GM23338 (cell line): Measurements from ENCODE around the gene SMIM12. TPM values are rescaled to one million over a fixed set of nuclear protein-coding genes. Genes with fewer than 3 reads are reported as not detected.

ENCODE experiments used
- ATAC-seq: fragments of 200-7000 bp; cut with Tn5 transposase; 3 replicates; pipeline ENCODE4 v1.9.1; 2020
- DNase-seq: peaks from one replicate; pipeline ENCODE4 v3.0.0-alpha.2; 2015; ENCODE audit warnings: low spot score
- H2AFZ ChIP-seq: fragments of 200-600 bp; sonication (generic); 2 replicates; pipeline ENCODE4 v1.8.0; 2016; ENCODE audit warnings: antibody characterized with exemption, mild to moderate bottlenecking, moderate library complexity
- H3F3A ChIP-seq: fragments of 200-600 bp; sonication (generic); replicated peaks from 2 replicates; pipeline ENCODE4 v1.8.0; 2017; ENCODE audit warnings: antibody characterized with exemption, mixed run types, low read depth
- H3K27ac ChIP-seq: fragments of 200-600 bp; sonication (generic); 2 replicates; pipeline ENCODE4 v1.6.1; 2016; ENCODE audit warnings: low read depth
- H3K27me3 ChIP-seq: fragments of 200-600 bp; sonication (generic); 2 replicates; pipeline ENCODE4 v1.8.0; 2016; ENCODE audit warnings: mild to moderate bottlenecking, mixed run types, moderate library complexity; ENCODE audit not compliant: insufficient read depth
- H3K36me3 ChIP-seq: fragments of 200-600 bp; sonication (generic); 2 replicates; pipeline ENCODE4 v1.8.0; 2016; ENCODE audit warnings: mild to moderate bottlenecking; ENCODE audit not compliant: insufficient read depth
- H3K4me1 ChIP-seq: fragments of 200-600 bp; sonication (generic); 2 replicates; pipeline ENCODE4 v1.8.0; 2016; ENCODE audit warnings: mild to moderate bottlenecking, moderate library complexity; ENCODE audit not compliant: insufficient read depth
- H3K4me2 ChIP-seq: fragments of 200-600 bp; sonication (generic); 2 replicates; pipeline ENCODE4 v1.7.1; 2017; ENCODE audit warnings: mixed run types
- H3K4me3 ChIP-seq: fragments of 200-600 bp; sonication (generic); 2 replicates; pipeline ENCODE4 v1.6.1; 2016; ENCODE audit warnings: mixed run types
- H3K79me2 ChIP-seq: fragments of 200-600 bp; sonication (generic); replicated peaks from 2 replicates; pipeline ENCODE4 v1.8.0; 2017; ENCODE audit warnings: mild to moderate bottlenecking; ENCODE audit not compliant: insufficient read depth
- H3K9me2 ChIP-seq: fragments of 200-600 bp; sonication (generic); 2 replicates; pipeline ENCODE4 v1.8.0; 2017; ENCODE audit not compliant: insufficient read depth
- H4K20me1 ChIP-seq: fragments of 200-600 bp; sonication (generic); replicated peaks from 2 replicates; pipeline ENCODE4 v1.8.0; 2017; ENCODE audit warnings: mild to moderate bottlenecking; ENCODE audit not compliant: insufficient read depth
- H3K27ac Mint-ChIP-seq: 2 replicates; pipeline ENCODE4 v1.8.0; 2020; ENCODE audit warnings: inconsistent platforms, mild to moderate bottlenecking, moderate library complexity, mixed read lengths
- H3K27me3 Mint-ChIP-seq: 3 replicates; pipeline ENCODE4 v1.8.0; 2022; ENCODE audit warnings: low read depth, mild to moderate bottlenecking, moderate library complexity, mixed read lengths, inconsistent platforms; ENCODE audit not compliant: insufficient read depth, poor library complexity
- H3K36me3 Mint-ChIP-seq: 3 replicates; pipeline ENCODE4 v1.8.0; 2021; ENCODE audit warnings: low read depth, mild to moderate bottlenecking, inconsistent platforms, moderate library complexity, mixed read lengths
- H3K4me1 Mint-ChIP-seq: 3 replicates; pipeline ENCODE4 v1.8.0; 2020; ENCODE audit warnings: mild to moderate bottlenecking, inconsistent platforms, mixed read lengths
- H3K4me3 Mint-ChIP-seq: 3 replicates; pipeline ENCODE4 v1.8.0; 2021; ENCODE audit warnings: moderate library complexity, mild to moderate bottlenecking, inconsistent platforms, mixed read lengths
- H3K9me3 Mint-ChIP-seq: 3 replicates; pipeline ENCODE4 v1.8.0; 2020; ENCODE audit warnings: moderate library complexity, mild to moderate bottlenecking, inconsistent platforms, mixed read lengths
- CREB1 ChIP-seq: fragments of 250-450 bp; sonication (Bioruptor Pico); IDR thresholded peaks from 2 replicates; pipeline ENCODE4 v1.5.0; 2020; ENCODE audit warnings: low read depth, mild to moderate bottlenecking, moderate library complexity
- CTCF ChIP-seq, 2 experiments: fragments of 200-600 bp in 1 of 2; sonication (generic) in 1 of 2; conservative IDR thresholded peaks; 2 replicates each; pipeline versions ENCODE4 v1.5.1 to v1.6.1; 2016 to 2017; ENCODE audit warnings: antibody characterized with exemption in 2 of 2, low read depth in 2 of 2, mild to moderate bottlenecking in 2 of 2, moderate library complexity in 1 of 2
- ETS1 ChIP-seq: IDR thresholded peaks from 2 replicates; pipeline ENCODE4 v1.6.1; 2016; ENCODE audit warnings: antibody characterized with exemption
- EZH2 ChIP-seq: fragments of 200-600 bp; sonication (generic); IDR thresholded peaks from one replicate; pipeline ENCODE4 v1.8.0; 2017; ENCODE audit warnings: antibody characterized with exemption, mild to moderate bottlenecking, low read depth; ENCODE audit not compliant: unreplicated experiment
- EZH2phosphoT487 ChIP-seq: fragments of 200-600 bp; sonication (generic); IDR thresholded peaks from one replicate; pipeline ENCODE4 v1.8.1; 2018; ENCODE audit warnings: antibody characterized with exemption; ENCODE audit not compliant: unreplicated experiment
- JUNB ChIP-seq: IDR thresholded peaks from one replicate; pipeline ENCODE4 v1.6.1; 2016; ENCODE audit warnings: antibody characterized with exemption; ENCODE audit not compliant: unreplicated experiment
- NANOG ChIP-seq: IDR thresholded peaks from 2 replicates; pipeline ENCODE4 v1.6.1; 2016; ENCODE audit warnings: antibody characterized with exemption, borderline replicate concordance
- POLR2AphosphoS5 ChIP-seq: IDR thresholded peaks from 2 replicates; pipeline ENCODE4 v1.6.1; 2016; ENCODE audit warnings: antibody characterized with exemption, low read depth
- STAT1 ChIP-seq: IDR thresholded peaks from one replicate; pipeline ENCODE4 v1.6.1; 2016; ENCODE audit warnings: antibody characterized with exemption; ENCODE audit not compliant: unreplicated experiment
- ZNF114 ChIP-seq: fragments of 250-450 bp; sonication (Bioruptor Pico); IDR thresholded peaks from 2 replicates; pipeline ENCODE4 v1.5.0; 2020; ENCODE audit warnings: mild to moderate bottlenecking, moderate library complexity
- ZNF331 ChIP-seq: fragments of 250-450 bp; sonication (Bioruptor Pico); IDR thresholded peaks from 2 replicates; pipeline ENCODE4 v1.5.0; 2020; ENCODE audit warnings: low read depth, mild to moderate bottlenecking, moderate library complexity
- ZNF462 ChIP-seq: fragments of 250-450 bp; sonication (Bioruptor Pico); IDR thresholded peaks from 2 replicates; pipeline ENCODE4 v1.5.0; 2020; ENCODE audit warnings: mild to moderate bottlenecking, moderate library complexity
- polyA plus RNA-seq: library from polyadenylated mRNA; unstranded; fragments of >200 nt; fragmentation: Nextera tagmentation; extraction: Ambion mirVana; gene quantifications from 2 replicates; pipeline ENCODE4 v1.2.1, GENCODE V29; 2016
- total RNA-seq: library from RNA; depleted of rRNA; stranded (reverse); fragments of >200 nt; shearing (Covaris generic); gene quantifications from 2 replicates; pipeline ENCODE4 v1.2.3, GENCODE V29; 2014

The SMIM12 gene
- total and polyA plus RNA-seq, 2 experiments from 2014 or later = 22.7 to 25.3 TPM

- Mint-ChIP-seq H3K4me1 (peaks cover 9% of the 10 kb centered on the region; the same call in 2 of the 3 replicates), H3K36me3 (no peaks in the 10 kb centered on the region; the same call in 2 of the 3 replicates), H3K27me3 (peaks cover 3% of the 10 kb centered on the region), H3K27ac (no peak overlapping the region), H3K4me3 (no peak overlapping the region), H3K9me3 (no peaks in the 10 kb centered on the region)
- Histone ChIP-seq H3F3A (no peaks in the 10 kb centered on the region), H3K4me1 (no peaks in the 10 kb centered on the region), H3K27me3 (no peaks in the 10 kb centered on the region), H3K9me2 (no peaks in the 10 kb centered on the region), H3K36me3 (no peaks in the 10 kb centered on the region), H4K20me1 (no peaks in the 10 kb centered on the region), H3K4me3 (no peak overlapping the region), H3K4me2 (no peak overlapping the region), H2AFZ (no peak overlapping the region), H3K79me2 (no peaks in the 10 kb centered on the region), H3K27ac (no peak overlapping the region)
- TF ChIP-seq CREB1 (no peak), EZH2phosphoT487 (no peak), POLR2AphosphoS5 (no peak), STAT1 (no peak), CTCF (conservative IDR thresholded peaks at IDR 0.05; ENCODE audit: low read depth in 2 of 2) (no peak), JUNB (no peak), ZNF462 (no peak), EZH2 (no peak), ETS1 (no peak), ZNF114 (CRISPR knock-in tag) (no peak), NANOG (no peak), ZNF331 (CRISPR knock-in tag) (no peak)
- ATAC-seq (no peak), DNase-seq (no peak)
Measured at GRCh38 chr1:34899906-34900305, 40.4 kb upstream of the SMIM12 start.
